Activated T-cell treated with anti-CD3 and anti-CD28 coated beads for 4 hours (primary cell): ENCODE results near the gene ATP9A.
"Not testable (repeated sequence)": the region's sequence is repeated elsewhere in the genome, so short reads cannot be mapped to it uniquely, and the experiment has no call there.

Source experiments
- DNase-seq: peaks from one replicate; pipeline ENCODE4 v3.0.0-alpha.2; 2020

Gene ATP9A

GRCh38 chr20:51796340-51796739 is 28.1 kb upstream of the ATP9A start:
- DNase-seq: no peak

GRCh38 chr20:51792960-51793359 is 24.8 kb upstream of the ATP9A start:
- no peak for DNase-seq

- DNase-seq: no peak
These were observed 23.4 kb upstream of the ATP9A start for GRCh38 chr20:51791626-51792025.

GRCh38 chr20:51790256-51790655 is 22.1 kb upstream of the ATP9A start:
- DNase-seq: no peak

GRCh38 chr20:51789434-51789833 is 21.2 kb upstream of the ATP9A start:
- no peak for DNase-seq

GRCh38 chr20:51788822-51789221 is 20.6 kb upstream of the ATP9A start:
- no peak for DNase-seq

- DNase-seq: no peak
These were observed 16.1 kb upstream of the ATP9A start for GRCh38 chr20:51784299-51784698.

GRCh38 chr20:51778229-51778759 is 10.1 kb upstream of the ATP9A start:
- DNase-seq: not testable (repeated sequence)

GRCh38 chr20:51775241-51775640 is 7.1 kb upstream of the ATP9A start:
- no peak for DNase-seq

GRCh38 chr20:51772236-51772635 is 4.0 kb upstream of the ATP9A start:
- DNase-seq: no peak

- DNase-seq: no peak
These were observed 1.9 kb upstream of the ATP9A start for GRCh38 chr20:51769976-51770615.

- DNase-seq: no peak
These were observed 748 bp upstream of the ATP9A start for GRCh38 chr20:51768759-51769517.

GRCh38 chr20:51766994-51767866 is 960 bp downstream of the ATP9A start:
- peak; percentile 15 for DNase-seq

- not testable (repeated sequence) for DNase-seq
These were observed 2.8 kb downstream of the ATP9A start for GRCh38 chr20:51765381-51765780.

GRCh38 chr20:51763965-51764602 is 4.1 kb downstream of the ATP9A start:
- DNase-seq: no peak

GRCh38 chr20:51760905-51761546 is 7.2 kb downstream of the ATP9A start:
- no peak for DNase-seq

GRCh38 chr20:51759769-51760510 is 8.2 kb downstream of the ATP9A start:
- no peak for DNase-seq

GRCh38 chr20:51758978-51759544 is 9.1 kb downstream of the ATP9A start:
- DNase-seq: no peak

GRCh38 chr20:51757226-51757625 is 11.0 kb downstream of the ATP9A start:
- DNase-seq: no peak

GRCh38 chr20:51756653-51757052 is 11.5 kb downstream of the ATP9A start:
- no peak for DNase-seq

GRCh38 chr20:51753220-51753619 is 15.0 kb downstream of the ATP9A start:
- DNase-seq: not testable (repeated sequence)
